Neural progenitor cell (in vitro differentiated cells): ENCODE measurements around the gene JAKMIP3. TPM values are rescaled to one million over a fixed set of nuclear protein-coding genes. Genes with fewer than 3 reads are reported as not detected.

Experiments
- DNase-seq: peaks from one replicate; pipeline ENCODE4 v3.0.0-alpha.2; 2016; ENCODE audit warnings: low spot score
- H2AFZ ChIP-seq: fragments of 200-600 bp; sonication (generic); replicated peaks from 2 replicates; pipeline ENCODE4 v1.6.1; 2016; ENCODE audit warnings: antibody characterized with exemption
- H3F3A ChIP-seq: fragments of 200-600 bp; sonication (generic); 2 replicates; pipeline ENCODE4 v1.6.1; 2016; ENCODE audit warnings: antibody characterized with exemption, low read depth
- H3K27ac ChIP-seq: fragments of 200-600 bp; sonication (generic); 2 replicates; pipeline ENCODE4 v1.5.1; 2016; ENCODE audit warnings: mild to moderate bottlenecking
- H3K27me3 ChIP-seq: fragments of 200-600 bp; sonication (generic); 2 replicates; pipeline ENCODE4 v1.6.1; 2016; ENCODE audit warnings: mild to moderate bottlenecking, moderate library complexity
- H3K36me3 ChIP-seq: fragments of 200-600 bp; sonication (generic); 2 replicates; pipeline ENCODE4 v1.5.1; 2016
- H3K4me1 ChIP-seq: fragments of 200-600 bp; sonication (generic); 2 replicates; pipeline ENCODE4 v1.6.1; 2016; ENCODE audit warnings: mixed run types
- H3K4me2 ChIP-seq: fragments of 200-600 bp; sonication (generic); 2 replicates; pipeline ENCODE4 v1.6.1; 2016
- H3K4me3 ChIP-seq: fragments of 200-600 bp; sonication (generic); 2 replicates; pipeline ENCODE4 v1.5.1; 2016
- H3K79me2 ChIP-seq: fragments of 200-600 bp; sonication (generic); 2 replicates; pipeline ENCODE4 v1.6.1; 2016; ENCODE audit warnings: low read depth
- H3K9ac ChIP-seq: fragments of 200-600 bp; sonication (generic); 2 replicates; pipeline ENCODE4 v1.6.1; 2016
- H3K9me3 ChIP-seq: fragments of 200-600 bp; sonication (generic); 2 replicates; pipeline ENCODE4 v1.5.1; 2016; ENCODE audit warnings: low read depth
- H4K20me1 ChIP-seq: fragments of 200-600 bp; sonication (generic); 2 replicates; pipeline ENCODE4 v1.6.1; 2016; ENCODE audit warnings: low read depth
- H3K27ac Mint-ChIP-seq: 3 replicates; pipeline ENCODE4 v1.8.0; 2021; ENCODE audit warnings: mixed read lengths
- H3K27me3 Mint-ChIP-seq: 2 replicates; pipeline ENCODE4 v1.8.0; 2022; ENCODE audit warnings: low read depth, mild to moderate bottlenecking, inconsistent platforms, moderate library complexity, mixed read lengths; ENCODE audit not compliant: insufficient read depth
- H3K36me3 Mint-ChIP-seq: 3 replicates; pipeline ENCODE4 v1.8.0; 2021; ENCODE audit warnings: mixed read lengths
- H3K4me1 Mint-ChIP-seq: 3 replicates; pipeline ENCODE4 v1.8.0; 2021; ENCODE audit warnings: mixed read lengths
- H3K4me3 Mint-ChIP-seq: 3 replicates; pipeline ENCODE4 v1.8.0; 2021; ENCODE audit warnings: mild to moderate bottlenecking, moderate library complexity, mixed read lengths
- H3K9me3 Mint-ChIP-seq: 3 replicates; pipeline ENCODE4 v1.8.0; 2020; ENCODE audit warnings: mixed read lengths
- CTCF ChIP-seq: fragments of 200-600 bp; sonication (generic); IDR thresholded peaks from 2 replicates; pipeline ENCODE4 v1.5.1; 2017; ENCODE audit warnings: antibody characterized with exemption, mild to moderate bottlenecking
- EZH2 ChIP-seq: fragments of 200-600 bp; sonication (generic); IDR thresholded peaks from 2 replicates; pipeline ENCODE4 v1.6.1; 2017; ENCODE audit warnings: antibody characterized with exemption, mild to moderate bottlenecking, moderate library complexity
- EZH2phosphoT487 ChIP-seq: fragments of 200-600 bp; sonication (generic); IDR thresholded peaks from 2 replicates; pipeline ENCODE4 v1.6.1; 2017; ENCODE audit warnings: antibody characterized with exemption
- total RNA-seq: library from RNA; depleted of rRNA; stranded (reverse); fragments of >200 nt; gene quantifications from 2 replicates; pipeline ENCODE4 v1.2.3, GENCODE V29; 2015; ENCODE audit warnings: low replicate concordance

Gene JAKMIP3
- total RNA-seq, 1 donor from 2014 or later = 0.37 TPM

DNA sequence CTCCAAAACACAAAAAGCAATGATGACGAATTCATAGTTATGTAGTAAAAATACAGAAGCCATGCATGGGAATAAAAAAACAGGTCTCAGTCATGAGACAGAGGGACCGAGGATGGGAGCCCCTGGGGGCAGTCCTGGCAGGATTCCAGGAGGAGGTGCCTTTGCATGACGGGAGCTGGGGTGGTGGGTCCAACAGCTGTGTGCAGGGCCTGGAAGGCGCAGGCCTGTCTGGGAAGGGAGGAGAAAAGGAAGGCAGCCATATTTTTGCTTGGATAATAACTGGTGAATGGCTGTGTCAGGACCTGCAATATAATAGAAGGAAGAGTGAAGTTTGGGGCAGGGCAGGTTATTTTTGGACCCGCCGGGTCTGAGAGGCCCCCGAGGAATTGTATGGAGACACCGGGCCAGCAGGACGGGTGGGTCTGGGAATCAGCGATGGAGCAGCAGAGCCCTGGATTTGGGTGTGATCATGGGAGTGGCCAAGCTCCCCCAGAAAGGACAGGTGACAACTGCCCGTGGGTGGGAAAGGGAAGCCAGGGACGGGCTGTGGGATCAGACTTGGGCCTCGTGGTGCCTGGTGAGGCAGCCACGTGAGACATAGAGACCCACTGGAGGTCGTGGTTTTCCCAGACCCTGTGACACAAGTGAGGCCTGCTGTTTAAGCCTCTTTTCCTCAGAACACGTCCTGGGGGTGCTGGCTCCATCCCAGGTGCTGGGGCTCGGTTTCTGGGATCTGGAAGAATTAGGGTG, 2.9 kb upstream of the JAKMIP3 start:
- H3K4me1 ChIP-seq = peaks cover 10% of the 10 kb centered on the region
- TF ChIP-seq EZH2 (no peak), EZH2phosphoT487 (no peak), CTCF (no peak)
- no peaks in the 10 kb centered on the region for H4K20me1 ChIP-seq
- H3K4me3 ChIP-seq = no peak overlapping the region
- H3K79me2 ChIP-seq = no peaks in the 10 kb centered on the region
- H3F3A ChIP-seq = no peaks in the 10 kb centered on the region
- Mint-ChIP-seq H3K9me3 (no peaks in the 10 kb centered on the region), H3K4me1 (peaks cover 16% of the 10 kb centered on the region), H3K4me3 (no peak overlapping the region), H3K36me3 (no peaks in the 10 kb centered on the region), H3K27me3 (peaks cover 16% of the 10 kb centered on the region), H3K27ac (no peak overlapping the region)
- no peaks in the 10 kb centered on the region for H3K36me3 ChIP-seq
- H3K9ac ChIP-seq = no peak overlapping the region
- no peak overlapping the region for H3K27ac ChIP-seq
- H3K4me2 ChIP-seq = no peak overlapping the region
- DNase-seq = no peak
- no peak overlapping the region for H2AFZ ChIP-seq
- H3K27me3 ChIP-seq = peaks cover 22% of the 10 kb centered on the region
- no peaks in the 10 kb centered on the region for H3K9me3 ChIP-seq

DNA sequence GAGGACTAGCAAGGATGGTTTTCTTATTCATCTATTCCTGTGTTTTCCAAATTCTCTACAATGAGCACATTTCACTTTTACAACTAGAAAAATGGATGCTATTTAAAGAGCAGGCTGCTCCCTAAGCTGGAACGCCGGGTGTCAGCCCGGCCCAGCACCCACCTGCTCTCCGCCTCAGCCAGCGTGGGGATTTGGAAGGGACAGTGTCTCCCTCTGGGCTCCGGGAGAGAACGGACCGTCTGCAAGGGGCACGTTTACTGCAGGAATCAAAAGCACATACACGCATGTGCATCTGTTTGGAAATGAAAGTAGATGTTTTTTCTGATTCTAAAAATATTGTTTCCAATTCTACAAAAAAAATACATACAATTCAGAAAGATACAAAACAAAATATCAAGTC, 2.3 kb upstream of the JAKMIP3 start:
- Histone ChIP-seq H3K36me3 (no peaks in the 10 kb centered on the region), H3K27me3 (peaks cover 22% of the 10 kb centered on the region), H3K9ac (no peak overlapping the region), H3K4me1 (peaks cover 10% of the 10 kb centered on the region), H3K79me2 (no peaks in the 10 kb centered on the region), H2AFZ (no peak overlapping the region), H4K20me1 (no peaks in the 10 kb centered on the region), H3K4me2 (no peak overlapping the region), H3K27ac (no peak overlapping the region), H3K4me3 (no peak overlapping the region), H3F3A (no peaks in the 10 kb centered on the region), H3K9me3 (no peaks in the 10 kb centered on the region)
- Mint-ChIP-seq H3K27ac (no peak overlapping the region), H3K36me3 (no peaks in the 10 kb centered on the region), H3K4me1 (peaks cover 16% of the 10 kb centered on the region), H3K4me3 (no peak overlapping the region), H3K27me3 (peaks cover 16% of the 10 kb centered on the region), H3K9me3 (no peaks in the 10 kb centered on the region)
- TF ChIP-seq EZH2phosphoT487 = no peak
- no peak for TF ChIP-seq EZH2
- no peak for TF ChIP-seq CTCF
- DNase-seq = no peak

DNA sequence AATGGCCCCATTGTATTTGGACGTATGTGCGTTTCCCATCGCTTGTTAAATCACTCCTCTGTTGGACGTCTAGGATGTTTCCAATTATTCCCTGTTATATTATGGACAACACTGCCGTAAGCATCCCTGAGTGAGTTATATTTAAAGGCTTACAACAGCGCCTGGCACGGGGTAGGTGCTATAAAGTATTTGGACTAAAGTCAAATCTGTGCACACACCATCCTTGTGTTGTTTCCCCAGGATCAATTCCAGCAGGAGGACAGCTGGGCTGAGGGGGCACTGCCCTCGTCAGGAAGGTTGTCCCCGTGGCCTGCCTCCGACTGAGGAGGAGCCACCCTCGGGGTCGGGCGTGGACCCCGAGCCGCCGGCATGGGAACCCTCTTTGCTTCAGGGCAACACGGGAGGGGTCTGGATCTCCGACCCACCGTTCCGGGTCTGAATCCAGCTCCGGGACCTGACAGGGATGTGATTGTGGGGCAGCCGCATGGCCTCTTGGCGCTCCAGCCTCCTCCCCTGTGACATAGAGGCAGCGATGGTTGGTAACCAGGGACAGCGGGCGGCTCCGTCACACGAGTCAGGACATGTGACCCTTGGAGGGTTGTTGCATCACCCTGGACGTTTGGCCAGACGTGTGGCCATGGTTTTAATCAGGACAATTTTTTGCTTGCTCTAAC, 1.5 kb upstream of the JAKMIP3 start:
- Histone ChIP-seq H3K79me2 (no peaks in the 10 kb centered on the region), H3K9ac (no peak overlapping the region), H3K27me3 (peaks cover 22% of the 10 kb centered on the region), H3K36me3 (no peaks in the 10 kb centered on the region), H3K9me3 (no peaks in the 10 kb centered on the region), H3K4me2 (no peak overlapping the region), H3K4me1 (peaks cover 10% of the 10 kb centered on the region), H3K27ac (no peak overlapping the region), H3F3A (no peaks in the 10 kb centered on the region), H4K20me1 (no peaks in the 10 kb centered on the region), H2AFZ (no peak overlapping the region), H3K4me3 (no peak overlapping the region)
- H3K4me1 Mint-ChIP-seq = peaks cover 16% of the 10 kb centered on the region
- H3K9me3 Mint-ChIP-seq = no peaks in the 10 kb centered on the region
- no peak for TF ChIP-seq EZH2
- TF ChIP-seq EZH2phosphoT487 = no peak
- TF ChIP-seq CTCF = no peak
- no peak for DNase-seq
- peaks cover 16% of the 10 kb centered on the region for H3K27me3 Mint-ChIP-seq
- no peak overlapping the region for H3K27ac Mint-ChIP-seq
- no peaks in the 10 kb centered on the region for H3K36me3 Mint-ChIP-seq
- H3K4me3 Mint-ChIP-seq = no peak overlapping the region
